ENCODE data around the gene WWOX.

GRCh38 chr16:78690510-78690909 lies 591.1 kb downstream of the WWOX start:
- TF ChIP-seq POLR2A (IDR thresholded peaks at IDR 0.05) = no peak
- no peak for TF ChIP-seq CTCF (IDR thresholded peaks at IDR 0.05)

Data from thyroid gland (tissue), 4 donors.